ENCODE measurements around the gene PGP.

PGP gene

GRCh38 chr16:2229632-2230250 is 15.1 kb upstream of the PGP start:
- Histone ChIP-seq H2AK5ac (ENCODE audit: low read length) (no peak overlapping the region), H3K36me3 (ENCODE audit: control insufficient read depth, insufficient read depth, low read length) (no peaks in the 10 kb centered on the region), H3K23ac (ENCODE audit: low read length) (no peak overlapping the region), H2BK120ac (ENCODE audit: low read depth, low read length) (no peak overlapping the region), H3K18ac (ENCODE audit: low read length) (no peak overlapping the region), H4K8ac (ENCODE audit: low read depth, low read length) (no peak overlapping the region), H4K5ac (ENCODE audit: low read length) (no peak overlapping the region), H3K56ac (ENCODE audit: low read length) (no peak overlapping the region), H3K79me1 (ENCODE audit: low read length) (peaks cover 12% of the 10 kb centered on the region), H2BK5ac (ENCODE audit: low read length) (no peak overlapping the region), H3K4me1 (ENCODE audit: control insufficient read depth, low read depth, low read length) (no peaks in the 10 kb centered on the region), H3K4ac (ENCODE audit: low read depth, low read length) (no peak overlapping the region), H3K79me2 (ENCODE audit: control insufficient read depth, insufficient read depth, low read length) (peaks cover 13% of the 10 kb centered on the region), H3K4me3 (ENCODE audit: low read length) (no peak overlapping the region), H3K27me3 (ENCODE audit: insufficient read depth, low read length, poor library complexity) (no peaks in the 10 kb centered on the region), H3K27ac (ENCODE audit: low read depth, low read length) (no peak overlapping the region), H3K4me2 (ENCODE audit: low read length) (no peak overlapping the region), H3K9ac (ENCODE audit: low read length) (no peak overlapping the region), H2BK15ac (replicated peaks; ENCODE audit: low read depth) (no peak overlapping the region)
- no CpG with 5 or more reads among the region's 23 CpGs for WGBS (ENCODE audit: extremely low coverage, insufficient coverage, low lambda C conversion rate)
- DNase-seq = no peak

GRCh38 chr16:2229091-2229490 is 14.5 kb upstream of the PGP start:
- Histone ChIP-seq H2BK15ac (replicated peaks; ENCODE audit: low read depth) (no peak overlapping the region), H3K56ac (ENCODE audit: low read length) (no peak overlapping the region), H2BK120ac (ENCODE audit: low read depth, low read length) (no peak overlapping the region), H3K36me3 (ENCODE audit: control insufficient read depth, insufficient read depth, low read length) (no peaks in the 10 kb centered on the region), H3K4ac (ENCODE audit: low read depth, low read length) (no peak overlapping the region), H3K4me1 (ENCODE audit: control insufficient read depth, low read depth, low read length) (no peaks in the 10 kb centered on the region), H3K18ac (ENCODE audit: low read length) (no peak overlapping the region), H3K4me2 (ENCODE audit: low read length) (no peak overlapping the region), H2AK5ac (ENCODE audit: low read length) (no peak overlapping the region), H3K9ac (ENCODE audit: low read length) (no peak overlapping the region), H3K79me2 (ENCODE audit: control insufficient read depth, insufficient read depth, low read length) (peaks cover 18% of the 10 kb centered on the region), H3K79me1 (ENCODE audit: low read length) (peaks cover 13% of the 10 kb centered on the region), H2BK5ac (ENCODE audit: low read length) (no peak overlapping the region), H4K8ac (ENCODE audit: low read depth, low read length) (no peak overlapping the region), H3K27ac (ENCODE audit: low read depth, low read length) (no peak overlapping the region), H3K23ac (ENCODE audit: low read length) (no peak overlapping the region), H3K27me3 (ENCODE audit: insufficient read depth, low read length, poor library complexity) (no peaks in the 10 kb centered on the region), H4K5ac (ENCODE audit: low read length) (no peak overlapping the region), H3K4me3 (ENCODE audit: low read length) (no peak overlapping the region)
- DNase-seq = no peak
- WGBS (ENCODE audit: extremely low coverage, insufficient coverage, low lambda C conversion rate) = no CpG with 5 or more reads among the region's 12 CpGs

- Histone ChIP-seq H3K56ac (ENCODE audit: low read length) (no peak overlapping the region), H3K18ac (ENCODE audit: low read length) (no peak overlapping the region), H3K36me3 (ENCODE audit: control insufficient read depth, insufficient read depth, low read length) (no peaks in the 10 kb centered on the region), H3K27ac (ENCODE audit: low read depth, low read length) (no peak overlapping the region), H2BK120ac (ENCODE audit: low read depth, low read length) (no peak overlapping the region), H3K4ac (ENCODE audit: low read depth, low read length) (no peak overlapping the region), H3K27me3 (ENCODE audit: insufficient read depth, low read length, poor library complexity) (no peaks in the 10 kb centered on the region), H4K5ac (ENCODE audit: low read length) (no peak overlapping the region), H3K79me1 (ENCODE audit: low read length) (peaks cover 15% of the 10 kb centered on the region), H3K4me3 (ENCODE audit: low read length) (no peak overlapping the region), H3K4me2 (ENCODE audit: low read length) (no peak overlapping the region), H2BK5ac (ENCODE audit: low read length) (no peak overlapping the region), H2AK5ac (ENCODE audit: low read length) (no peak overlapping the region), H4K8ac (ENCODE audit: low read depth, low read length) (no peak overlapping the region), H3K9ac (ENCODE audit: low read length) (no peak overlapping the region), H3K23ac (ENCODE audit: low read length) (no peak overlapping the region), H2BK15ac (replicated peaks; ENCODE audit: low read depth) (no peak overlapping the region), H3K4me1 (ENCODE audit: control insufficient read depth, low read depth, low read length) (no peaks in the 10 kb centered on the region), H3K79me2 (ENCODE audit: control insufficient read depth, insufficient read depth, low read length) (peaks cover 21% of the 10 kb centered on the region)
- no peak for DNase-seq
- no CpG with 5 or more reads among the region's 25 CpGs for WGBS (ENCODE audit: extremely low coverage, insufficient coverage, low lambda C conversion rate)
Measured at GRCh38 chr16:2228161-2228824, 13.7 kb upstream of the PGP start.

- H2BK120ac ChIP-seq (ENCODE audit: low read depth, low read length) = no peak overlapping the region
- no peak for DNase-seq
- no peak overlapping the region for H3K56ac ChIP-seq (ENCODE audit: low read length)
- no peaks in the 10 kb centered on the region for H3K27me3 ChIP-seq (ENCODE audit: insufficient read depth, low read length, poor library complexity)
- no peak overlapping the region for H3K4ac ChIP-seq (ENCODE audit: low read depth, low read length)
- H2BK5ac ChIP-seq (ENCODE audit: low read length) = no peak overlapping the region
- H4K8ac ChIP-seq (ENCODE audit: low read depth, low read length) = no peak overlapping the region
- peak overlapping the region; percentile 89 for H3K23ac ChIP-seq (ENCODE audit: low read length)
- no peak overlapping the region for H4K5ac ChIP-seq (ENCODE audit: low read length)
- H3K79me2 ChIP-seq (ENCODE audit: control insufficient read depth, insufficient read depth, low read length) = peaks cover 21% of the 10 kb centered on the region
- H2BK15ac ChIP-seq (replicated peaks; ENCODE audit: low read depth) = no peak overlapping the region
- WGBS (ENCODE audit: extremely low coverage, insufficient coverage, low lambda C conversion rate) = no CpG with 5 or more reads among the region's 6 CpGs
- H3K27ac ChIP-seq (ENCODE audit: low read depth, low read length) = no peak overlapping the region
- no peak overlapping the region for H3K4me2 ChIP-seq (ENCODE audit: low read length)
- no peak overlapping the region for H3K18ac ChIP-seq (ENCODE audit: low read length)
- H3K79me1 ChIP-seq (ENCODE audit: low read length) = peaks cover 15% of the 10 kb centered on the region
- H2AK5ac ChIP-seq (ENCODE audit: low read length) = no peak overlapping the region
- H3K9ac ChIP-seq (ENCODE audit: low read length) = no peak overlapping the region
- H3K4me1 ChIP-seq (ENCODE audit: control insufficient read depth, low read depth, low read length) = no peaks in the 10 kb centered on the region
- H3K4me3 ChIP-seq (ENCODE audit: low read length) = no peak overlapping the region
- H3K36me3 ChIP-seq (ENCODE audit: control insufficient read depth, insufficient read depth, low read length) = no peaks in the 10 kb centered on the region
Measured at GRCh38 chr16:2226918-2227317, 12.3 kb upstream of the PGP start.

GRCh38 chr16:2226245-2226793 is 11.7 kb upstream of the PGP start:
- peaks cover 21% of the 10 kb centered on the region for H3K79me2 ChIP-seq (ENCODE audit: control insufficient read depth, insufficient read depth, low read length)
- WGBS (ENCODE audit: extremely low coverage, insufficient coverage, low lambda C conversion rate) = no CpG with 5 or more reads among the region's 9 CpGs
- H3K23ac ChIP-seq (ENCODE audit: low read length) = peak overlapping the region; percentile 89
- peaks cover 15% of the 10 kb centered on the region for H3K79me1 ChIP-seq (ENCODE audit: low read length)
- H3K4ac ChIP-seq (ENCODE audit: low read depth, low read length) = no peak overlapping the region
- no peaks in the 10 kb centered on the region for H3K27me3 ChIP-seq (ENCODE audit: insufficient read depth, low read length, poor library complexity)
- no peak overlapping the region for H3K56ac ChIP-seq (ENCODE audit: low read length)
- no peak overlapping the region for H2BK5ac ChIP-seq (ENCODE audit: low read length)
- H3K27ac ChIP-seq (ENCODE audit: low read depth, low read length) = no peak overlapping the region
- no peak overlapping the region for H3K4me2 ChIP-seq (ENCODE audit: low read length)
- H3K18ac ChIP-seq (ENCODE audit: low read length) = no peak overlapping the region
- H2BK15ac ChIP-seq (replicated peaks; ENCODE audit: low read depth) = no peak overlapping the region
- no peak overlapping the region for H2BK120ac ChIP-seq (ENCODE audit: low read depth, low read length)
- no peak overlapping the region for H4K5ac ChIP-seq (ENCODE audit: low read length)
- H3K9ac ChIP-seq (ENCODE audit: low read length) = no peak overlapping the region
- no peak for DNase-seq
- no peaks in the 10 kb centered on the region for H3K4me1 ChIP-seq (ENCODE audit: control insufficient read depth, low read depth, low read length)
- no peak overlapping the region for H2AK5ac ChIP-seq (ENCODE audit: low read length)
- no peak overlapping the region for H3K4me3 ChIP-seq (ENCODE audit: low read length)
- H3K36me3 ChIP-seq (ENCODE audit: control insufficient read depth, insufficient read depth, low read length) = no peaks in the 10 kb centered on the region
- no peak overlapping the region for H4K8ac ChIP-seq (ENCODE audit: low read depth, low read length)
